Upper lobe of left lung (tissue), 4 donors: ENCODE measurements around the gene NEO1.

Experiments used
- CTCF ChIP-seq, 6 experiments: fragments of 450-650 bp in 4 of 6; fragments of 200-600 bp in 2 of 6; sonication (generic) in 2 of 6; IDR thresholded peaks; one replicate each; pipeline ENCODE4 v1.5.1; 2016 to 2019; ENCODE audit warnings: antibody characterized with exemption in 6 of 6
- POLR2A ChIP-seq, 4 donors: fragments of 450-650 bp; IDR thresholded peaks; one replicate each; pipeline ENCODE4 v1.5.1; 2016 to 2017; ENCODE audit warnings: antibody characterized with exemption in 4 of 4, mild to moderate bottlenecking in 2 of 4

GRCh38 chr15:73244333-73244732 is 192.1 kb downstream of the NEO1 start:
- no peak for TF ChIP-seq POLR2A (IDR thresholded peaks at IDR 0.05)
- no peak for TF ChIP-seq CTCF (IDR thresholded peaks at IDR 0.05)
